Superior temporal gyrus (tissue), 1 donor: ENCODE measurements around the gene NRROS.
"Not testable (repeated sequence)": the region's sequence is repeated elsewhere in the genome, so short reads cannot be mapped to it uniquely, and the experiment has no call there.

Source experiments
- DNase-seq: peaks from one replicate; pipeline ENCODE4 v3.0.0-alpha.2; 2016; ENCODE audit errors: extremely low spot score

The NRROS gene

GRCh38 chr3:196624907-196625306 is 14.6 kb upstream of the NRROS start:
- no peak for DNase-seq

- DNase-seq, result no peak
Observed at GRCh38 chr3:196625331-196625730, 14.2 kb upstream of the NRROS start.

GRCh38 chr3:196627918-196628231 is 11.6 kb upstream of the NRROS start:
- no peak for DNase-seq

GRCh38 chr3:196629228-196629627 is 10.3 kb upstream of the NRROS start:
- DNase-seq, result no peak

- DNase-seq, result no peak
Observed at GRCh38 chr3:196631682-196632045, 7.8 kb upstream of the NRROS start.

- DNase-seq, result peak; percentile 80
Observed at GRCh38 chr3:196632046-196632751, 7.3 kb upstream of the NRROS start.

- no peak for DNase-seq
Observed at GRCh38 chr3:196633555-196634151, 5.8 kb upstream of the NRROS start.

GRCh38 chr3:196634224-196634623 is 5.3 kb upstream of the NRROS start:
- no peak for DNase-seq

- DNase-seq, result no peak
Observed at GRCh38 chr3:196634829-196635228, 4.7 kb upstream of the NRROS start.

- DNase-seq, result no peak
Observed at GRCh38 chr3:196636369-196637349, 2.8 kb upstream of the NRROS start.

GRCh38 chr3:196637941-196638340 is 1.6 kb upstream of the NRROS start:
- not testable (repeated sequence) for DNase-seq

- no peak for DNase-seq
Observed at GRCh38 chr3:196638861-196639482, 522 bp upstream of the NRROS start.

GRCh38 chr3:196640297-196641018 is 964 bp downstream of the NRROS start:
- no peak for DNase-seq

GRCh38 chr3:196641333-196642054 is 2.0 kb downstream of the NRROS start:
- no peak for DNase-seq

GRCh38 chr3:196642434-196642833 is 2.9 kb downstream of the NRROS start:
- DNase-seq, result no peak

GRCh38 chr3:196643201-196643749 is 3.8 kb downstream of the NRROS start:
- DNase-seq, result no peak

GRCh38 chr3:196643761-196644160 is 4.3 kb downstream of the NRROS start:
- DNase-seq, result no peak

GRCh38 chr3:196645096-196645495 is 5.6 kb downstream of the NRROS start:
- no peak for DNase-seq

GRCh38 chr3:196645897-196646665 is 6.6 kb downstream of the NRROS start:
- DNase-seq, result no peak
